Caco-2 (cell line): ENCODE data around the gene MGMT. TPM values are rescaled to one million over a fixed set of nuclear protein-coding genes. Genes with fewer than 3 reads are reported as not detected.

ENCODE experiments used
- BruUV-seq: library from RNA; stranded (reverse); fragments of 400-500 nt; replicated peaks from 2 replicates; lab custom pipeline; 2021; lab: Mats Ljungman, UMichigan
- CTCF ChIA-PET: fragments of 300-600 bp; sonication (Branson Sonifier 250); formaldehyde crosslinking; loops from one replicate; lab custom pipeline; 2022; ENCODE audit warnings: antibody characterized with exemption; lab: Charles Lee
- POLR2A ChIA-PET: fragments of 300-600 bp; sonication (Branson Sonifier 250); formaldehyde crosslinking; loops from one replicate; lab custom pipeline; 2022; ENCODE audit warnings: antibody characterized with exemption; lab: Charles Lee
- DNase-seq, 2 experiments: peaks; one replicate each; pipeline versions ENCODE4 v3.0.0 to v3.0.0-alpha.2; 2020 to 2022
- H3K27me3 ChIP-seq: replicated peaks from 2 replicates; pipeline ENCODE4 v1.6.0; 2011; ENCODE audit warnings: low read length; ENCODE audit not compliant: control insufficient read depth, insufficient read depth
- H3K36me3 ChIP-seq: 2 replicates; pipeline ENCODE4 v1.5.1; 2011; ENCODE audit warnings: low read length; ENCODE audit not compliant: control insufficient read depth, insufficient read depth
- H3K4me1 ChIP-seq: fragments of 250-450 bp; sonication (Bioruptor Pico); 2 replicates; pipeline ENCODE4 v1.5.1; 2020; ENCODE audit warnings: mild to moderate bottlenecking
- H3K4me3 ChIP-seq: 2 replicates; pipeline ENCODE4 v1.5.1; 2011; ENCODE audit warnings: low read depth, mild to moderate bottlenecking, control low read depth, low read length
- H3K9me3 ChIP-seq: fragments of 250-450 bp; sonication (Bioruptor Pico); 2 replicates; pipeline ENCODE4 v1.5.1; 2020; ENCODE audit warnings: mild to moderate bottlenecking, moderate library complexity
- H3K27ac Mint-ChIP-seq: one replicate; pipeline ENCODE4 v1.8.0; 2022; ENCODE audit warnings: mixed read lengths; ENCODE audit not compliant: unreplicated experiment
- H3K27me3 Mint-ChIP-seq: one replicate; pipeline ENCODE4 v1.8.0; 2022; ENCODE audit warnings: mixed read lengths; ENCODE audit not compliant: insufficient read depth, unreplicated experiment
- H3K36me3 Mint-ChIP-seq: one replicate; pipeline ENCODE4 v1.8.0; 2022; ENCODE audit warnings: mild to moderate bottlenecking, mixed read lengths; ENCODE audit not compliant: insufficient read depth, unreplicated experiment
- H3K4me1 Mint-ChIP-seq: one replicate; pipeline ENCODE4 v1.8.0; 2022; ENCODE audit warnings: low read depth, mixed read lengths; ENCODE audit not compliant: unreplicated experiment
- H3K4me3 Mint-ChIP-seq: one replicate; pipeline ENCODE4 v1.8.0; 2022; ENCODE audit warnings: mild to moderate bottlenecking, moderate library complexity, mixed read lengths; ENCODE audit not compliant: unreplicated experiment
- H3K9me3 Mint-ChIP-seq: one replicate; pipeline ENCODE4 v1.8.0; 2022; ENCODE audit warnings: mixed read lengths; ENCODE audit not compliant: unreplicated experiment
- intact Hi-C: fragments of 100-400 bp; cut with micrococcal nuclease; formaldehyde crosslinking; loops from one replicate; pipeline ENCODE4 v1.10.0; 2022; ENCODE audit not compliant: unreplicated experiment
- total RNA-seq: library from RNA; stranded (reverse); gene quantifications from 2 replicates; pipeline ENCODE4 v1.2.3, GENCODE V29; 2022
- TF ChIP-seq, protein P1 (sequence below), 2 experiments: fragments of 200-600 bp in 1 of 2; IDR thresholded peaks; 1 replicate in 1 of 2; 2 replicates in 1 of 2; pipeline versions ENCODE4 v1.5.1 to v1.8.0; 2011 to 2022; ENCODE audit warnings: antibody characterized with exemption in 1 of 2, control low read depth in 1 of 2, inconsistent platforms in 1 of 2, low read depth in 1 of 2, low read length in 1 of 2, mild to moderate bottlenecking in 1 of 2, moderate library complexity in 1 of 2; ENCODE audit not compliant: insufficient read depth in 1 of 2, severe bottlenecking in 1 of 2, unreplicated experiment in 1 of 2

The MGMT gene
- total RNA-seq, 1 experiment from 2014 or later = 57.0 TPM

DNA sequence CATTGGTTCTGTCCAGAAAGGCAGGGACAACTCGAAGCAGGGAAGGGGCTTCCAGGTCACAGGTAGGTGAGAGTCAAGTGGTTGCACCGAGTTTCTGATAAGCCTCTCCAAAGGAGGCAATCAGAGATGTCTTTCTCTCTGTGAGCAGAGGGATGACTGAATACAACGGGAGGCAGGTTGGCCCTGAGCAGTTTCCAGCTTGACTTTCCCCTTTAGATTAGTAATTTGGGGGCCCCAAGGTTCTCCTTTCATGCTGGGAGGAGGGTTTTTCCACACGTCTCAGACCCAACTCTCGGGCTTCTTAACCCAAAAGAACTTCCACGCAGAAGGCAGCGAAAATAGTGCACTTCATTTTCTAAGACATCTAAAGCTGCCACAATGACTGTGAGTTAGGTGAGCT, 189.6 kb downstream of the MGMT start:
- H3K27me3 ChIP-seq = no peaks in the 10 kb centered on the region
- no TSS peak for BruUV-seq
- Mint-ChIP-seq H3K27ac (no peak overlapping the region), H3K36me3 (peaks cover 17% of the 10 kb centered on the region), H3K4me3 (no peak overlapping the region), H3K9me3 (no peaks in the 10 kb centered on the region), H3K27me3 (no peaks in the 10 kb centered on the region), H3K4me1 (peaks cover 9% of the 10 kb centered on the region)
- ChIA-PET POLR2A (no interaction called here), CTCF (no interaction called here)
- H3K4me3 ChIP-seq = no peak overlapping the region
- intact Hi-C loops = no loop called here
- H3K9me3 ChIP-seq = no peaks in the 10 kb centered on the region
- DNase-seq = no peak
- TF ChIP-seq, protein P1, sequence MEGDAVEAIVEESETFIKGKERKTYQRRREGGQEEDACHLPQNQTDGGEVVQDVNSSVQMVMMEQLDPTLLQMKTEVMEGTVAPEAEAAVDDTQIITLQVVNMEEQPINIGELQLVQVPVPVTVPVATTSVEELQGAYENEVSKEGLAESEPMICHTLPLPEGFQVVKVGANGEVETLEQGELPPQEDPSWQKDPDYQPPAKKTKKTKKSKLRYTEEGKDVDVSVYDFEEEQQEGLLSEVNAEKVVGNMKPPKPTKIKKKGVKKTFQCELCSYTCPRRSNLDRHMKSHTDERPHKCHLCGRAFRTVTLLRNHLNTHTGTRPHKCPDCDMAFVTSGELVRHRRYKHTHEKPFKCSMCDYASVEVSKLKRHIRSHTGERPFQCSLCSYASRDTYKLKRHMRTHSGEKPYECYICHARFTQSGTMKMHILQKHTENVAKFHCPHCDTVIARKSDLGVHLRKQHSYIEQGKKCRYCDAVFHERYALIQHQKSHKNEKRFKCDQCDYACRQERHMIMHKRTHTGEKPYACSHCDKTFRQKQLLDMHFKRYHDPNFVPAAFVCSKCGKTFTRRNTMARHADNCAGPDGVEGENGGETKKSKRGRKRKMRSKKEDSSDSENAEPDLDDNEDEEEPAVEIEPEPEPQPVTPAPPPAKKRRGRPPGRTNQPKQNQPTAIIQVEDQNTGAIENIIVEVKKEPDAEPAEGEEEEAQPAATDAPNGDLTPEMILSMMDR (IDR thresholded peaks at IDR 0.05; ENCODE audit: insufficient read depth in 1 of 2, low read depth in 1 of 2, low read length in 1 of 2, severe bottlenecking in 1 of 2, unreplicated experiment in 1 of 2) = no peak
- no peaks in the 10 kb centered on the region for H3K4me1 ChIP-seq
- no peaks in the 10 kb centered on the region for H3K36me3 ChIP-seq

DNA sequence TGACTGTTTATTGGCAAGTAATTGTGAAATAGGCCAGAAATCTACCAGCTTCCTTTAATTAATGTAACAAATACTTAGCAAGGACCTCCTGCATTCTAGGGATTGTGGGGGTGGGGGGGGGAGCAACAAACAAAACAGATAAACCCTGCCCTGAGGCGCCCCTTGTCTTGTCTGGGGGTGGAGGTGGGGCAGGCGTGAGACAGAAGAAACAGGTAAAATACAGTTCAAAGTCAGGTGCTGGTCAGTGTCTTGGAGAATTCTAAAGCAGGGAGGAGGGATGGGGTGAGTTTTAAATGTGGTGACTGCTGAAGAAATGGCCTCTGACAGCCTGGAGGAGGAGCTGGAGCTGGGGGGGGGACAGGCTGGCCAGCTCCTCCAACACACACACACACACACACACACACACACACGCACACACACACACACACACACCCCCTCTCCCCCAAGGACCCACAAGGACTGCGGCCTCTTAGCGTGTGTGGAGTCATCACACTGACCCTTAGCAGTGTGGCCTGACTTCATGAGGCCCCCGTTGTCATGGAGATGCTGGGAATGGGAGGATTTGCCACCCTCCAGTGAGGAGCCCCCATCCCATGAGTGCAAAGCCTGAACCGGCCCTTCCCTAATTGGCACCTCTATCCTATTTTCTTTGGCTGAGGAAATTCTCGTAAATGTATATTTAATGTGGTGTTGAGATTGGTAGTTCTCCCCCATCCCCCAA, 190.4 kb downstream of the MGMT start:
- no TSS peak for BruUV-seq
- Histone ChIP-seq H3K9me3 (no peaks in the 10 kb centered on the region), H3K4me1 (no peaks in the 10 kb centered on the region), H3K4me3 (no peak overlapping the region), H3K36me3 (no peaks in the 10 kb centered on the region), H3K27me3 (no peaks in the 10 kb centered on the region)
- Mint-ChIP-seq H3K4me1 (peaks cover 17% of the 10 kb centered on the region), H3K36me3 (peaks cover 19% of the 10 kb centered on the region), H3K9me3 (no peaks in the 10 kb centered on the region), H3K4me3 (no peak overlapping the region), H3K27ac (peak overlapping the region; percentile 29), H3K27me3 (no peaks in the 10 kb centered on the region)
- DNase-seq = no peak
- POLR2A ChIA-PET = no interaction called here
- intact Hi-C loops = no loop called here
- CTCF ChIA-PET = no interaction called here
- TF ChIP-seq, protein P1 (IDR thresholded peaks at IDR 0.05; ENCODE audit: insufficient read depth in 1 of 2, low read depth in 1 of 2, low read length in 1 of 2, severe bottlenecking in 1 of 2, unreplicated experiment in 1 of 2) = no peak

DNA sequence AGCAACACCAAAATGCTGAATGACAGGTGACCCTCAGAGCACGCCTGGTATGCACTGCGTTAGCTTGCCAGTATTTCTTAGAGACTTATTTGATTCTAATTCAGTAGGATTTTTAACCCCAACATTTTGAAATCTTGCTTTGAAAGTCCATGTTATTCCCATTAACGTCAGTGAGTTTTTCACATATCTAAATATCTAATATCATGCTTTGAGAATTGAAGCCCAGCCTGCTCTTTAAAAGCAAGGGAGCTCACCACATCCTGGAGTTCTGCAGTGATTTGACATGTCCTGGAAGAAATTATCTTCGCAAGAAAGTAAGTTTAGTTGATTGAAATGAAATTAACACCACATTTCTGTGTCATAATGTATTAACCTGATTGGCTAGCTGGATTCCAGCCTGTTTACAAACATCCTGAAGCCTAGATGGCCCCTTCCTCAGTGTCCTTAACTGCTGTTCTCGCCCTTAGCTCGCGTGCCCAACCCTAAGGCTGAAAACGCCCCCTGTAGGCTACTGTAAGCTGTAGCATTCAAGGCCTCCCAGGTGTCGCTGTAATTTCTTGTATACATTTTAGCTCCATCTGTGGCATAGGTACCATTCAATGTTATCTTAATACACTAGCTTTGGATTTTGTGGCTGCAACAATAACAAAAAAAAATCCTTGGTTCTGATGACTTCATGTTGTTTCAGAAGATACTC, 191.5 kb downstream of the MGMT start:
- BruUV-seq = no TSS peak
- peaks cover 9% of the 10 kb centered on the region for H3K9me3 Mint-ChIP-seq
- H3K27ac Mint-ChIP-seq = no peak overlapping the region
- peaks cover 19% of the 10 kb centered on the region for H3K4me1 Mint-ChIP-seq
- POLR2A ChIA-PET = no interaction called here
- H3K27me3 Mint-ChIP-seq = no peaks in the 10 kb centered on the region
- no peak overlapping the region for H3K4me3 Mint-ChIP-seq
- no peak for DNase-seq
- no peak overlapping the region for H3K4me3 ChIP-seq
- CTCF ChIA-PET = interaction anchor here (0.6 kb wide), 1 partner anchor 20 kb away, joined by 3 read pairs; no protein-coding TSS in a partner anchor
- TF ChIP-seq, protein P1 (IDR thresholded peaks at IDR 0.05; ENCODE audit: insufficient read depth in 1 of 2, low read depth in 1 of 2, low read length in 1 of 2, severe bottlenecking in 1 of 2, unreplicated experiment in 1 of 2) = peak; percentile 27 to 34
- intact Hi-C loops = no loop called here
- H3K36me3 ChIP-seq = no peaks in the 10 kb centered on the region
- no peaks in the 10 kb centered on the region for H3K4me1 ChIP-seq
- H3K9me3 ChIP-seq = no peaks in the 10 kb centered on the region
- H3K27me3 ChIP-seq = no peaks in the 10 kb centered on the region
- H3K36me3 Mint-ChIP-seq = peaks cover 20% of the 10 kb centered on the region
